AG04450 (cell line): ENCODE results near the gene LIX1L. TPM values are rescaled to one million over a fixed set of nuclear protein-coding genes. Genes with fewer than 3 reads are reported as not detected.
A peak's percentile ranks its signal among the peaks of the same experiment; 100 is the strongest.

ENCODE experiments used
- CTCF ChIA-PET: fragments of 300-600, 350-600 bp; formaldehyde crosslinking; extraction: SDS; loops from one replicate; lab custom pipeline; 2022; ENCODE audit warnings: antibody characterized with exemption, inconsistent platforms; lab: Charles Lee
- POLR2A ChIA-PET: fragments of 350-600 bp; formaldehyde crosslinking; extraction: SDS; loops from one replicate; lab custom pipeline; 2021; ENCODE audit warnings: antibody characterized with exemption, inconsistent platforms; lab: Yijun Ruan, JAX
- DNase-seq: peaks from one replicate; pipeline ENCODE4 v3.0.0-alpha.2; 2011; ENCODE audit warnings: low read depth, low spot score
- H3K27ac ChIP-seq: one replicate; pipeline ENCODE4 v1.5.1; 2012; ENCODE audit warnings: low read depth, low read length, control low read depth
- H3K27me3 ChIP-seq: one replicate; pipeline ENCODE4 v1.6.0; 2012; ENCODE audit warnings: low read length; ENCODE audit not compliant: control insufficient read depth, insufficient read depth
- H3K4me3 ChIP-seq: 2 replicates; pipeline ENCODE4 v1.5.1; 2011; ENCODE audit warnings: mild to moderate bottlenecking, low read depth, low read length, control low read depth
- H3K9me3 ChIP-seq: 2 replicates; pipeline ENCODE4 v1.5.1; 2012; ENCODE audit warnings: low read length; ENCODE audit not compliant: control insufficient read depth, insufficient read depth
- polyA plus RNA-seq: library from polyadenylated mRNA; depleted of rRNA; stranded (reverse); fragments of >200 nt; gene quantifications from 2 replicates; pipeline ENCODE4 v1.2.3, GENCODE V29; 2011; rRNA removed
- TF ChIP-seq, protein P1 (sequence below): IDR thresholded peaks from 2 replicates; pipeline ENCODE4 v1.5.1; 2011; ENCODE audit warnings: low read depth, low read length, control low read depth, inconsistent platforms

Gene LIX1L
- polyA plus RNA-seq, 1 experiment: 47.2 TPM

DNA sequence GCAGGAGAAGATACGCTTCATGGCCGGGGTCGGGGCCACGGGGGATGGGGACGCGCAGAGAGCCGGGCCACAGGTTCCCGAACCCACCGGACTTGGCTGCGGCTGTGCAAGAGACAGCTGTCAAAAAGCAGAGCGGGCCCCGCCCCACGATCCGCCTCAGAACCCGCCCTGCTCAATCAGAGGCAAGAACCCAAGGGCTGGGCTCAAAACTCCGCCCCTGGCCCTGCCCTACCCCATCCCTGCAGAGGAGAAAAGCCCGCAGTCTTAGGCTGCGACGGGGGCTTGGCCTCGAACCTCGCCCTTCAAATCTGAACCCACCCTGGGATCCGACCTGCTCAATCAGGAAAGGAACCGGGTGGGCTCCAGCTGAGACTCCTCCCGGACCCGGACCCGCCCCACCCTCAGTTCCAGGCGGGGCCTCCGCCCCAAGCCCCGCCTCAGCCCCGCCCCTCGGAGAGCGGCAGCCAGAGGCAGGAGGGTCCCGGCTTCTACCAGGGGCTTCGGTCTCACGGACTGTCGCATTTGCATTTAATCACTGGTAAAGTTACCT is 72.0 kb downstream of the LIX1L start, which contains the start of gene ANKRD35:
TSS of gene ANKRD35 (minus strand) at position 129 of the 550 bp plus-strand sequence. CDS start at position 21, 108 bp downstream.
- POLR2A ChIA-PET: interaction anchor here (0.9 to 2.4 kb wide), 3 partner anchors 26 to 152 kb away, joined by 3 to 10 read pairs (median 4); partner anchors contain the start of genes PEX11B and PIAS3
- DNase-seq: no peak
- TF ChIP-seq, protein P1, sequence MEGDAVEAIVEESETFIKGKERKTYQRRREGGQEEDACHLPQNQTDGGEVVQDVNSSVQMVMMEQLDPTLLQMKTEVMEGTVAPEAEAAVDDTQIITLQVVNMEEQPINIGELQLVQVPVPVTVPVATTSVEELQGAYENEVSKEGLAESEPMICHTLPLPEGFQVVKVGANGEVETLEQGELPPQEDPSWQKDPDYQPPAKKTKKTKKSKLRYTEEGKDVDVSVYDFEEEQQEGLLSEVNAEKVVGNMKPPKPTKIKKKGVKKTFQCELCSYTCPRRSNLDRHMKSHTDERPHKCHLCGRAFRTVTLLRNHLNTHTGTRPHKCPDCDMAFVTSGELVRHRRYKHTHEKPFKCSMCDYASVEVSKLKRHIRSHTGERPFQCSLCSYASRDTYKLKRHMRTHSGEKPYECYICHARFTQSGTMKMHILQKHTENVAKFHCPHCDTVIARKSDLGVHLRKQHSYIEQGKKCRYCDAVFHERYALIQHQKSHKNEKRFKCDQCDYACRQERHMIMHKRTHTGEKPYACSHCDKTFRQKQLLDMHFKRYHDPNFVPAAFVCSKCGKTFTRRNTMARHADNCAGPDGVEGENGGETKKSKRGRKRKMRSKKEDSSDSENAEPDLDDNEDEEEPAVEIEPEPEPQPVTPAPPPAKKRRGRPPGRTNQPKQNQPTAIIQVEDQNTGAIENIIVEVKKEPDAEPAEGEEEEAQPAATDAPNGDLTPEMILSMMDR: no peak

DNA sequence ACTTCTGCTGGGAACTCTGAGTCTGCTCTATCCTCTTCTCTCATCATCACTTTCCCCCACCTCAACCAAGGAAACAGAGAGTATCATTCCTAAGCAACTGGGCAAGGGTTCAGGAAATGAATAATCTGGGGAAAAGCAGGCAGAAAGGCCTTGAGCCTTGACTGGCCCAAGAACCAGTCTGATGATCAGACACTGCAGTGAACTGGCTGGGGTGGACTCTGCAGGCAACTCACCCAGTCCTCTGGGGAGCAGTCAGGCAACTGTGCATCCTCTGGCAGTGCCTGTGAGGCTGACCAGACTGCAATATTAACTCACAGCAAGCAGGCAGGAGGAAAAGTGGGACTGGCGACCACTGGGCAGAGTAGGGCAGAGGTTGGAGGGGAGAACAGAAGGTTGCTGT is 73.1 kb downstream of the LIX1L start:
- Histone ChIP-seq H3K27ac (no peak overlapping the region), H3K9me3 (no peaks in the 10 kb centered on the region), H3K27me3 (no peaks in the 10 kb centered on the region), H3K4me3 (no peak overlapping the region)
- no peak for DNase-seq
- ChIA-PET CTCF (interaction anchor here (0.9 to 1.5 kb wide), 2 partner anchors 25 to 39 kb away, joined by 3 to 5 read pairs; partner anchors contain the start of genes ITGA10 and NUDT17), POLR2A (interaction anchor here (0.7 to 2.4 kb wide), 2 partner anchors 25 to 132 kb away, joined by 3 to 10 read pairs; partner anchors contain the start of gene PIAS3)
- TF ChIP-seq, protein P1: no peak

More for the DNA sequence above, 72.0 kb downstream of the LIX1L start, which contains the start of gene ANKRD35:
- Histone ChIP-seq H3K27me3 (no peaks in the 10 kb centered on the region), H3K9me3 (no peaks in the 10 kb centered on the region), H3K4me3 (peak within 1 kb of the TSS; percentile 73), H3K27ac (no peak within 1 kb of the TSS)
- CTCF ChIA-PET: interaction anchor here (0.9 kb wide), 1 partner anchor 41 kb away, joined by 3 read pairs; the partner anchor contains the start of gene NUDT17

Other genes starting within 250 kb of the LIX1L start
- 0.05 and 0.06 TPM in 2 replicates for gene CD160, start 238.5 kb downstream of the LIX1L start, polyA plus RNA-seq
- gene RNF115, start 133.9 kb downstream of the LIX1L start, polyA plus RNA-seq: 30.0 and 32.9 TPM in 2 replicates
- gene POLR3C, start 133.8 kb downstream of the LIX1L start, polyA plus RNA-seq: 67.5 and 70.6 TPM in 2 replicates
- 3.3 and 3.7 TPM in 2 replicates for gene NUDT17, start 112.4 kb downstream of the LIX1L start, polyA plus RNA-seq
- gene PIAS3, start 98.9 kb downstream of the LIX1L start, polyA plus RNA-seq: 29.2 and 40.1 TPM in 2 replicates
- 2.6 and 2.7 TPM in 2 replicates for gene ANKRD35, start 72.2 kb downstream of the LIX1L start, polyA plus RNA-seq
- 0.68 and 0.78 TPM in 2 replicates for gene ITGA10, start 48.0 kb downstream of the LIX1L start, polyA plus RNA-seq
- 44.2 and 51.1 TPM in 2 replicates for gene PEX11B, start 39.3 kb downstream of the LIX1L start, polyA plus RNA-seq
- gene RBM8A, start 30.5 kb downstream of the LIX1L start, polyA plus RNA-seq: 134 and 158 TPM in 2 replicates
- gene ANKRD34A, start 6.6 kb upstream of the LIX1L start, polyA plus RNA-seq: 0.83 and 1.2 TPM in 2 replicates
- gene POLR3GL, start 6.7 kb upstream of the LIX1L start, polyA plus RNA-seq: 23.1 and 25.0 TPM in 2 replicates
- 156 and 229 TPM in 2 replicates for gene TXNIP, start 38.6 kb upstream of the LIX1L start, polyA plus RNA-seq
- gene HJV, start 63.7 kb upstream of the LIX1L start, polyA plus RNA-seq: not detected in 2 replicates
- 1.5 and 1.9 TPM in 2 replicates for gene NBPF10, start 186.8 kb upstream of the LIX1L start, polyA plus RNA-seq